ENCODE data around the gene CLSTN2. TPM values are rescaled to one million over a fixed set of nuclear protein-coding genes. Genes with fewer than 3 reads are reported as not detected.

The CLSTN2 gene
- total RNA-seq, 1 experiment from 2014 or later, result 0.02 TPM

GRCh38 chr3:140189976-140190375, 255.0 kb downstream of the CLSTN2 start:
- TF ChIP-seq SIN3A (IDR thresholded peaks at IDR 0.05; ENCODE audit: low read depth), result no peak
- TF ChIP-seq CBX3 (IDR thresholded peaks at IDR 0.05; ENCODE audit: low read depth), result no peak
- TF ChIP-seq YY1 (IDR thresholded peaks at IDR 0.05; ENCODE audit: extremely low read depth, insufficient replicate concordance, low read depth, low read length), result no peak
- TF ChIP-seq EZH2 (IDR thresholded peaks at IDR 0.05), result no peak
- TF ChIP-seq, protein P1, sequence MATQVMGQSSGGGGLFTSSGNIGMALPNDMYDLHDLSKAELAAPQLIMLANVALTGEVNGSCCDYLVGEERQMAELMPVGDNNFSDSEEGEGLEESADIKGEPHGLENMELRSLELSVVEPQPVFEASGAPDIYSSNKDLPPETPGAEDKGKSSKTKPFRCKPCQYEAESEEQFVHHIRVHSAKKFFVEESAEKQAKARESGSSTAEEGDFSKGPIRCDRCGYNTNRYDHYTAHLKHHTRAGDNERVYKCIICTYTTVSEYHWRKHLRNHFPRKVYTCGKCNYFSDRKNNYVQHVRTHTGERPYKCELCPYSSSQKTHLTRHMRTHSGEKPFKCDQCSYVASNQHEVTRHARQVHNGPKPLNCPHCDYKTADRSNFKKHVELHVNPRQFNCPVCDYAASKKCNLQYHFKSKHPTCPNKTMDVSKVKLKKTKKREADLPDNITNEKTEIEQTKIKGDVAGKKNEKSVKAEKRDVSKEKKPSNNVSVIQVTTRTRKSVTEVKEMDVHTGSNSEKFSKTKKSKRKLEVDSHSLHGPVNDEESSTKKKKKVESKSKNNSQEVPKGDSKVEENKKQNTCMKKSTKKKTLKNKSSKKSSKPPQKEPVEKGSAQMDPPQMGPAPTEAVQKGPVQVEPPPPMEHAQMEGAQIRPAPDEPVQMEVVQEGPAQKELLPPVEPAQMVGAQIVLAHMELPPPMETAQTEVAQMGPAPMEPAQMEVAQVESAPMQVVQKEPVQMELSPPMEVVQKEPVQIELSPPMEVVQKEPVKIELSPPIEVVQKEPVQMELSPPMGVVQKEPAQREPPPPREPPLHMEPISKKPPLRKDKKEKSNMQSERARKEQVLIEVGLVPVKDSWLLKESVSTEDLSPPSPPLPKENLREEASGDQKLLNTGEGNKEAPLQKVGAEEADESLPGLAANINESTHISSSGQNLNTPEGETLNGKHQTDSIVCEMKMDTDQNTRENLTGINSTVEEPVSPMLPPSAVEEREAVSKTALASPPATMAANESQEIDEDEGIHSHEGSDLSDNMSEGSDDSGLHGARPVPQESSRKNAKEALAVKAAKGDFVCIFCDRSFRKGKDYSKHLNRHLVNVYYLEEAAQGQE (IDR thresholded peaks at IDR 0.05; ENCODE audit: low read depth), result no peak
- TF ChIP-seq, protein P2, sequence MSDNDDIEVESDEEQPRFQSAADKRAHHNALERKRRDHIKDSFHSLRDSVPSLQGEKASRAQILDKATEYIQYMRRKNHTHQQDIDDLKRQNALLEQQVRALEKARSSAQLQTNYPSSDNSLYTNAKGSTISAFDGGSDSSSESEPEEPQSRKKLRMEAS (IDR thresholded peaks at IDR 0.05), result no peak
- TF ChIP-seq EZH2phosphoT487 (IDR thresholded peaks at IDR 0.05; ENCODE audit: borderline replicate concordance), result no peak
- TF ChIP-seq SP1 (IDR thresholded peaks at IDR 0.05; ENCODE audit: low read depth), result no peak
- no peak for TF ChIP-seq CEBPB (IDR thresholded peaks at IDR 0.05; ENCODE audit: low read depth)
- TF ChIP-seq ZNF274 (IDR thresholded peaks at IDR 0.05; ENCODE audit: low read depth, low read length), result no peak
- TF ChIP-seq ATF3 (IDR thresholded peaks at IDR 0.05), result no peak
- no peak for TF ChIP-seq ELF1 (IDR thresholded peaks at IDR 0.05; ENCODE audit: borderline replicate concordance, low read depth)
- TF ChIP-seq ZBTB33 (IDR thresholded peaks at IDR 0.05; ENCODE audit: extremely low read depth, insufficient replicate concordance, low read length), result no peak
- no peak for TF ChIP-seq ZFX (IDR thresholded peaks at IDR 0.05)
- no peak for TF ChIP-seq CTCF (IDR thresholded peaks at IDR 0.05 in 2 of 3, conservative IDR thresholded peaks at IDR 0.05 in 1 of 3; ENCODE audit: borderline replicate concordance in 1 of 3, insufficient read depth in 1 of 3, low read depth in 2 of 3, low read length in 2 of 3)
- no peak for TF ChIP-seq EGR1 (IDR thresholded peaks at IDR 0.05; ENCODE audit: low read depth)
- no peak for TF ChIP-seq RAD21 (IDR thresholded peaks at IDR 0.05; ENCODE audit: low read depth)
- TF ChIP-seq POLR2A (IDR thresholded peaks at IDR 0.05; ENCODE audit: borderline replicate concordance, extremely low read depth, insufficient read depth, insufficient read length), result no peak
- TF ChIP-seq SRF (IDR thresholded peaks at IDR 0.05; ENCODE audit: low read depth), result no peak
- no peak overlapping the region for H3K4me3 ChIP-seq (replicated peaks in 1 of 2; ENCODE audit: low read depth in 1 of 2, low read length in 2 of 2)
- H4K20me1 ChIP-seq (ENCODE audit: insufficient read depth), result no peaks in the 10 kb centered on the region
- H3K27me3 ChIP-seq (ENCODE audit: insufficient read depth, low read length), result peaks cover 5% of the 10 kb centered on the region; the same call in 1 of the 2 replicates
- ATAC-seq (no peak), DNase-seq (ENCODE audit: low read depth, low spot score) (no peak)
- H3K9ac ChIP-seq (ENCODE audit: low read length), result no peak overlapping the region
- no peak overlapping the region for H3K27ac ChIP-seq (ENCODE audit: low read depth, low read length)
- no peaks in the 10 kb centered on the region for H3K79me2 ChIP-seq (ENCODE audit: insufficient read depth, low read length)
- ChIA-PET RAD21 (ENCODE audit: low non-redundant PET in 1 of 2, low total read pairs in 2 of 2, uncharacterized antibody in 2 of 2, unreplicated experiment in 2 of 2) (no interaction called here), POLR2A (no interaction called here), CTCF (no interaction called here)
- no peaks in the 10 kb centered on the region for H3K36me3 ChIP-seq (ENCODE audit: control insufficient read depth in 1 of 2, insufficient read depth in 2 of 2, low read length in 2 of 2)
- BruUV-seq (replicated peaks), result no TSS peak
- intact Hi-C loops (cut with micrococcal nuclease), result no loop called here
- no peaks in the 10 kb centered on the region for H3K4me1 ChIP-seq (ENCODE audit: control insufficient read depth in 1 of 2, insufficient read depth in 2 of 2, low read length in 2 of 2)
- no peak overlapping the region for H3K4me2 ChIP-seq (ENCODE audit: low read length)
- H2AFZ ChIP-seq (ENCODE audit: low read depth, low read length, poor library complexity, severe bottlenecking), result no peak overlapping the region
- no peaks in the 10 kb centered on the region for H3K9me3 ChIP-seq (ENCODE audit: control insufficient read depth in 1 of 2, insufficient read depth in 1 of 2, low read depth in 1 of 2, low read length in 2 of 2)
- no peaks in the 10 kb centered on the region for H3K9me2 ChIP-seq (ENCODE audit: insufficient read depth)

All from HCT116 (cell line).